CD4-positive, alpha-beta T cell treated with Interleukin-4 for 4 hours (primary cell): ENCODE data around the gene ZNF397.
"Not testable (repeated sequence)": the region's sequence is repeated elsewhere in the genome, so short reads cannot be mapped to it uniquely, and the experiment has no call there.

Experiments used
- DNase-seq: peaks from one replicate; pipeline ENCODE4 v3.0.0-alpha.2; 2020

The ZNF397 gene

DNA sequence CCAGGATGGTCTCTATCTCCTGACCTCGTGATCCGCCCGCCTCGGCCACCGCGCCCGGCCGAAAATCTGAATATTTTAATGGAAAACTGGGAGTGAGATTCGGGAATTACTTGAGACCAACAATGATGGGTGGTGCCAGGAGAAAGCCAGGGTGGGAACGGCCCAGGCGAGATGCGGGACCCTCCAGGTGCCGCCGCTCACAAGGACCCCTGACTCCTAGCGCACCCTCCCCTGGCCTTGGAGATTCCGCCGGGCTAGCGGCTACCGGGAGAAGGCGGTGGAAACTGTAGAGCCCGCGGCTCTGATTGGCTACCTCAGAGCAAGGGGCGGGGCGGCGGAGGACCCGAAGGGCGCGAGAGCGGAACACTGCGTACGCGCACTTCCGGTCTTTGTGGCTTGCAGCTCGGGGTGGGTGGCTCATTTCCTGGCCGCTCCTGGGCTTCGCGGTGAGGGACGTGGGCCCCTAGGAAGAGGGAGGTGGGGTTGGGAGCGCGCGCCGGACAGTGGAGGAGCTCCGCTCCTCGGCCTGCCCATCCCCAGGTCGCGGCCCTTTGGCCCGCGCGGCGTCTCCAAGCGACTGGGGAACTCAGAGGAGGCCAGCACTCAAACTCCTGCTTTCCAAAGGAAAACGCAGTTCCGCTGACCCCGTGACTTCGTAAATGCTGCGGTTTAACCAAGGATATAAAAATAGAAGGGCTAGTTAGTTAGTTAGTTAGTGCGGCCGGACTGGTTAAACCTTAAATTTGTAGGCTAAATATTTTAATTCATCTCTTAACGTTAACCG is at the start of gene ZNF397:
TSS of gene ZNF397 (plus strand) at position 371 of the 784 bp plus-strand sequence. CDS start 1,437 bp downstream, outside the sequence.
- DNase-seq = peak; percentile 95

DNA sequence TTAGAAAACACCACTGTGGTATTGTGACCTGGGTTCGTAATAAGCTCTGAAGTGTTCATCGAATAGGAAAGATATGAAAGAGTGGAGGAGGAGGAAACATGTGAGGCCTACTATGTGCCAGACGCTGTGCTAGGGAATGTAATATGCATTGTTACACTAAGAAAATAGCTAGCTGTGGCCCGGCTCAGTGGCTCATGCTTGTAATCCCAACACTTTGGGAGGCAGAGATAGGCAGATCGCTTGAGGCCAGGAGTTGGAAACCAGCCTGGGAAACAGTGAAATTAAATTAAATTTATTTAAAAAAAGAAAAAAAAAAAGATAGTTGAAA is 49.2 kb upstream of the ZNF397 start:
- no peak for DNase-seq

DNA sequence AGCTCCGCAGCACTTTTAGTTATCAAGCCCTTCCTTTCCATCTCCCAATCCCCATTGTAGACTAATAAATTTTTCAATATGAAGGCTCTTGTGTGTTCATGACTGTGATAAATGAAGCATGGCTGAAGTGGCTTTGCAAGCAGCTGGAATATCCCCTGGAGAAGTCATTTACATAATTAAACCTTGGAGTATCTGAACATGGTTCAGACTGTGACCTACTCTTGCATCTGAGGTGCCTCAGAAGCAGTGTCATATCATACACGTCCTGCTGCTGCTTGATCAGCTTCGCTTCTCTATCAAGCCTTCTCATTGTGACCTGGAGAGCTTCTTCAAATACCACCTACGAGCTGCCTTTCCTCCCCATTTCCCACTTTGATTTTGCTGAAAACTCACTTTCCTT is 48.4 kb upstream of the ZNF397 start:
- no peak for DNase-seq

DNA sequence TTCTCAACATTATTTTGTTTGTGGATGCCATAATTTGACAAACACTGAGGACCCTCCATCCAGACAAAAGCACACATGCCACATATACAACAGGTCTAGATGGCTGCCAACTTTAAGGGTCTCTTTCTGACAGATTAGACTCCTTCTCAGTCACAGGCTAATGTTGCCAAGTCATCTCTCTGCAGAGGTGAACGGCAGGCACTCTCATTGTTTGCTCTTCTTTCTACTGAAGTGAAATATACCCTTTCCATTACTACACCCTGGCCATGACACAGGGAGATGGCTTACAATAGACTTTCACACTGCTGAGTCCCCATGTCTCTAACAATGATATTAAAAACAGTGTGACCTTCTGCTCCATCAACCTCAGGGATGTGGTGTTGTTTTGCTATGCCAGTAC is 47.5 kb upstream of the ZNF397 start:
- no peak for DNase-seq

DNA sequence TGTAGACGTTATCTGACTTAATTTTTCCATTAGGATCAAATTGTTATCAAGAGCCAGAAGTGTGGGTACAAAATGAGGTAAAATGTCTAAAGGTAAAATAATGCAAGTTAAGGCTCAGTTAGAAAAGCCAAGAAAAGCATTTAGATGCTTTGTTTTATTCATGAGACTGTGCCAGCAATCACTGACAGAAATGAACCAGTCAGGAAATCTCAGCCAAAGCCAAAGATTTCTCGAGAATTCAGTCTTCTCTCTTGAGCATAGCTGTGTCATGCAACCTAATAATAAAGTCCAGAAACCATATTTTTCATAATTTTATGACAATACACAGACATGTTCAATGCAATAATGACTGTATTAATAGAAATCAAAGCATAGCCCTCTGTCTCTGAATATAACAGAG is 43.5 kb upstream of the ZNF397 start:
- no peak for DNase-seq

DNA sequence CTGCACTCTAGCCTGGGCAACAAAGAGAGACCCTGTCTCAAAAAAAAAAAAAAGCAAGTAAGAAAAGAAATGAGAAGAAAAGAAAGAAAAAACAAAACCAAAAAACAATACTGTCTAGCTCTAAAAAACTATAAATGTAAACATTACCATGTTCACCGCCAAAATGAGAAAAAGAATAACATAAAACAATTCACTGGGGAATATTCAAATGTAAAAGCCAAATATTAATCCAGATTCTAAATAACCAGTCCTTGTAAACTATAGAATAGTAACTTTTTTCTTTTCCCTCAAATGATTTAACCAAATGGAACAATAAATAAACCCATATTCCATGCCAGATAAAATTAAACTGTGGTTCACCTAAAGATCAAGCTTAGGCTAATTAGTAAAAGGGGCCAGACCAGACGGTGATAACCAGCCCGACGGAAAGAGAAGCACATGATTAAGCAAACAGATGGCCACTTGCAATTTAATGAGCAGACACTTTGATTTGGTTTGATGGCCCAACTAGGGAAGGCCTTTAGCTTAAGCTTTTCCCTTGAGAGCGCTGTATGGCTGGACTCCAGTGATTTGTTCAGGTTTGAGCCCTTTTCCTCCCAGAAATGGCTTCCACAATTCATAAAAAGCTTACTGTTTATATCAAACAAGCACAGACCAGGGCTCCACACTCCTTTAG is 39.4 kb upstream of the ZNF397 start:
- no peak for DNase-seq

DNA sequence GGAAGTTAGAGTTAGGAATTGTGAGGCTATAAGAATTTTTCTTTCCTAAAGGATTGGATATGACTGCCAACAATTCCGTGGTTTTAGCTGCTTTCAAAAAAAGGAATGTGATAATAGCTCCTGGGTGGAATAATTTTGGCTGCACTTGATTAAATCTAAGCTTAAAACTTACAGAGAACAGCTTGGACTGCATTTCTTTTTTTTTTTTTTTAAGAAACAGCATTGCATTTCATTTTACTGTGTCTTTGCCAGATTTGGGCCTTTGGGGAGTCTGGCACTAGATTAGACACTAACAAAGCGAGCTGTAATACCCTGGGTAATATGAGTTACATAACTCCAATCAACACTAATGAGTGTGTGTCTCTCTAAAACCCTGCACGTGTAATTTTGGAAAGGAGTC is 37.8 kb upstream of the ZNF397 start:
- DNase-seq = no peak

DNA sequence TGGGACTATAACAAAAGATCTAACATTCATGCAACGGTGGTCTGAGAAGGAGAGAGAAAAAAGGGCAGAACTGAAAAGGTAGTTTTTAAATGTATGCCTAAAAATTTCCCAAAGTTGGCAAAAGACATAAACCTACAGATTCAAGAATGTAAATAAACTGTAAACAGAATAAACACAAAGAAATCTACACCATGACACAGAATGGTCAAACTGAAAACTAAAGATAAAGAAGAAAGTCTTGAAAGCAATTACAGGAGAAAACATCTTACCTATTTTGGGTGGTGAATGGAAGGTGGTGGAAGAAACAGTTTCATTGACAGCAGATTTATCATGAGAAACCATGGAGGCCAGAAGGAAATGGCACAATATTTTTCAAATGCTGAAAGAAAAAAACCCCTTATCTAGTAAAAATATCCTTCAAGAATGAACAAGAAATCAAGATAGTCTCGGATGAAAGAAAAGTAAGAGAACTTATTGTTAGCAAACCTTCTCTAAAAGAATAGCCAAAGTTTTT is 35.6 kb upstream of the ZNF397 start:
- no peak for DNase-seq

DNA sequence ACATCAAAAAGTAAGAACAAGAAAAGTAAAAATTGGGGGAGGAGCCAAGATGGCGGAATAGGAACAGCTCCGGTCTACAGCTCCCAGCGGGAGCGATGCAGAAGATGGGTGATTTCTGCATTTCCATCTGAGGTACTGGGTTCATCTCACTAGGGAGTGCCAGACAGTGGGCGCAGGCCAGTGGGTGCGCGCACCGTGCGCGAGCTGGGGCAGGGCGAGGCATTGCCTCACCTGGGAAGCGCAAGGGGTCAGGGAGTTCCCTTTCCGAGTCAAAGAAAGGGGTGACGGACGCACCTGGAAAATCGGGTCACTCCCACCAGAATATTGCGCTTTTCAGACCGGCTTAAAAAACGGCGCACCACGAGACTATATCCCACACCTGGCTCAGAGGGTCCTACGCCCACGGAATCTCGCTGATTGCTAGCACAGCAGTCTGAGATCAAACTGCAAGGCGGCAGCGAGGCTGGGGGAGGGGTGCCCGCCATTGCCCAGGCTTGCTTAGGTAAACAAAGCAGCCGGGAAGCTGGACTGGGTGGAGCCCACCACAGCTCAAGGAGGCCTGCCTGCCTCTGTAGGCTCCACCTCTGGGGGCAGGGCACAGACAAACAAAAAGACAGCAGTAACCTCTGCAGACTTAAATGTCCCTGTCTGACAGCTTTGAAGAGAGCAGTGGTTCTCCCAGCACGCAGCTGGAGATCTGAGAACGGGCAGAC is 34.9 kb upstream of the ZNF397 start:
- not testable (repeated sequence) for DNase-seq

DNA sequence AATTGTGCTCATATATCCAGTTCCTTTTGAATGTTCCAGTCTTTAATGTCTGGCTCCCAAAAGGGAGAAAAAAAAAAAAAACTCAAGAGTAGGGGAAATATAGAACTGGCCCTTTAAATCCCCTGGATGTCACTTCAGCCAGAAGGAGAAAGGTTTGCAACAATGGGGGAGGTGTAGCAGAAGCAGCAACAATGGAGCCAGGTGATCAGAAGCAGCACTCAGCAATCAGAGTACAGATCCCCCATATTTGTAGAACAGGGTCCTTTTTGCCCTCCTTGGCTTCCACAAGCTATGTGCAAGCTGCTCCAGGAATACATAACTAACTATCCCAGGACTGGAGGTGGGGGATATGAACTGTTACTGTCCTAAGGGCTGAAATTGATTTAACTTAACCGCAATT is 25.8 kb upstream of the ZNF397 start:
- no peak for DNase-seq

DNA sequence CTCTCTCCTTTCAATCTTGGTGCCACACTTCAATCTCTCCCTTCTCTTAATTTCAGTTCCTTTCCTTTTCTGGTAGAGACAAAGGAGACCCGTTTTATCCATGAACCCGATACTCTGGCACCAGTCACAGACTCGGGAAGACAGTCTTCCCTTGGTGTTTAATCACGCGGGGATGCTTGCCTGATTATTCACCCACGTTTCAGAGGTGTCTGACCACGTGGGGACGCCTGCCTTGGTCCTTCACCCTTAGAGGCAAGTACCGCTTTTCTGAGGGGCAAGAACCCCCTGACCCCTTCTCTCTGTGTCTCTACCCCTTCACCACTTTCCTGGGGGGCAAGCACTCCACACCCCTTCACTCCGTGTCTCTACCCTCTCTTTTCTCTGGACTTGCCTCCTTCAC is 24.2 kb upstream of the ZNF397 start:
- not testable (repeated sequence) for DNase-seq

DNA sequence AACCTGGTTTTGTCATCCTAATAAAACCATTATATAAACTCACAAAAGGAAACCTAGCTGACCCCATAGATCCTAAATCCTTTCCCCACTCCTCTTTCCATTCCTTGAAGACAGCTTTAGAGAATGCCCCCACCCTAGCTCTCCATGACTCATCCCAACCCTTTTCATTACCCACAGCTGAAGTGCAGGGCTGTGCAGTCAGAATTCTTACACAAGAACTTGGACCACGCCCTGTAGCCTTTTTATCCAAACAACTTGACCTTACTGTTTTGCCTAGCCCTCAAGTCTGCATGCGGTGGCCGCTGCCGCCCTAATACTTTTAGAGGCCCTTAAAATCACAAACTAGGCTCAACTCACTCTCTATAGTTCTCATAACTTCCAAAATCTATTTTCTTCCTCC is 21.5 kb upstream of the ZNF397 start:
- not testable (repeated sequence) for DNase-seq

DNA sequence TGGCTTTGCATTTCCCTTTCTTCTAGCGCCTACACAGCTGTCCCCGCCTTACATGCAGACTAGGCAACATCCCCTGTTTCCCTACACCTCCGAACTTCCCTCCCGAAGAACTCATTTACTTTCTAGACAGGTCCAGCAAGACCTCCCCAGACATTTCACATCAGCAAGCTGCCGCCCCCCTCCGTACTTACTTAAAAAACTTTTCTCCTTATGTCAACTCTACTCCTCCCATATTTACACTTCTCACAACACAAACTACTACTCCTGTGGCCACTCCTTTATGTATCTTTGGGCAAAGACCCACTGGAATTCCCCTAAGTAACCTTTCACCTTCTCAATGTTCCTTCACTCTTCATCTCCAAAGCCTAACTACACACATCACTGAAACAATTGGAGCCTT is 20.4 kb upstream of the ZNF397 start:
- no peak for DNase-seq

DNA sequence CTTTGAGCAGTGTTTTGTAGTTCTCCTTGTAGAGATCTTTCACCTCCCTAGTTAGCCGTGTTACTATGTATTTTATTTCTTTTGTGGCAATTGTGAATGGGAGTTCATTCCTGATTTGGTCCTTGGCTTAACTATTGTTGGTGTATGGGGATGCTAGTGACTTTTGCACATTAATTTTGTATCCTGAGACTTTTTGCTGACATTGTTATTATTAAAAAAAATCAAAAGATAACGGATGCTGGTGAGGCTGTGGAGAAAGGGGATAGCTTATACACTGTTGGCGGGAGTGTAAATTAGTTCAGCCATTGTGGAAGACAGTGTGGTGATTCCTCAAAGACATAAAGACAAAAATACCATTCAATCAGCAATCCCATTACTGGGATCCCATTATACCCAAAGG is 17.0 kb upstream of the ZNF397 start:
- DNase-seq = no peak

DNA sequence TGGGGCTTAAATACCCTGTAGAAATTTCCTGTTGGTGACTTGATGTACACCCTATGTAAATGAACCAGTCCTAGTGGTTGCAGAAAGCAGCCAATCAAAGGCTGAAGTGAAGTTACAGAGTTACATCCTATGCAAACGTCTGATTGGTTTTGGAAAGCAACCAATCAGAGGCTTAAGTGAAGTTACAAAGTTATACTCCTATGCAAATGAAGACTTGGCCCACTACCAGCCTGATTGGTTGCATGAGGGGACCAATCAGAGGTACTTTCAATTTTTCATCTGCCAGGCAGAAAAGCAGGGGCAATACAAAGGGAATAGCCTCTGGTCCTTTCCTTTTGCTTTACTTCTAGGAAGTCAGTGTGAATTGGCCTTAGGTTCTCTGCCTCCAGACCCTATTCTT is 13.6 kb upstream of the ZNF397 start:
- no peak for DNase-seq

DNA sequence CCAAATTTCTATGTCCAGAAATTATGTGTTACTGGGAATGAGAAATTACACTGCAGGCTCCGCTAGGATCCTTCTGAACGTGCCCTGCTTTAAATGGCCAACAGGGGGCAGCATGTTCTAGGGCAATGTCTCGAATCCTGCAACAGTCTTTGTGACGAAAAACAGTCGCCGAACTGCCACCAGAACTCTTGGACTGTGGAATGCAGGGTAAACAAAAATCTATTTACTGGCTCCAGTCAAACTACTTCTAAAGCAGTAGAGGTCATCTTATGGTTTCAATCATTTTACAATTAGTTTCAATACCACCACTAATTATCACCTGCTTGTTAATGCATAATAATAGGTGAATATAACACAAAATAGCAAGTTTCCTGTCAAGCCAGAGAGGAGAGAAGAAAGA is 9.8 kb upstream of the ZNF397 start:
- DNase-seq = peak; percentile 82

DNA sequence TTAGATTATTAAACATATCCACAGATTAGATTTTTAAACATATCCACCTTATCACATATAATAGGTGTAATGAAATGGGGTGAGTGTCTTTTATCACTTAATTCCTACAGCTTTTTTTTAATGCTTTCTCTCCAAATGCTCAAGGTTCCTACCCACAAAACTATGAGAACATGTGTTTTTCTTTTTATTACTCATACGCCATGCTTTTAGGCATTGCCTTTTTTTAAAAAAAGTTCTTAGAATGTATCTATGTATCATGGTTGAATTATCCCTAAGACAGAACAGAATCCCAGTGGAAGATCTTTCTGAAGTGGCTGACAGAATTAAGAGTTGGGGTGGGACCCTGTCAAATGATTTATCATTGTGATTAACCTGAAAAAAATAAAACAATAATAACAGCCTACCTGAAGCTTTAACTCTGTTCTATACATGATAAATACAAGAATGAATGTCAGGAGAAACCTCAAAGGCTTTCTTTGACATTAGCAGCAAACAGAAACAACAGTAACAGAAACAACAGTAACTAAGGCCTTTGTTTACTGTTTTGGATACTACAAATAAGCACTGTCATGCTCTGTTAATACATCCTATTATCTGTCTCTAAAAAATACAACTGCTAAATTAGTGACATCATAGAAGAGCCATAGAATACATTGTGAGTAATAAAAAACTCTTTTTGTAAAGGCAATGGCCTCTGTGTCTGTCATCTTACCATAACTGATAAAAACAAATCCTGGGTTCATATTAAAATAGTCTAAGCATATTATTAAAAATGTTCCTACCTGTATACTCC is 4.1 kb upstream of the ZNF397 start:
- no peak for DNase-seq

DNA sequence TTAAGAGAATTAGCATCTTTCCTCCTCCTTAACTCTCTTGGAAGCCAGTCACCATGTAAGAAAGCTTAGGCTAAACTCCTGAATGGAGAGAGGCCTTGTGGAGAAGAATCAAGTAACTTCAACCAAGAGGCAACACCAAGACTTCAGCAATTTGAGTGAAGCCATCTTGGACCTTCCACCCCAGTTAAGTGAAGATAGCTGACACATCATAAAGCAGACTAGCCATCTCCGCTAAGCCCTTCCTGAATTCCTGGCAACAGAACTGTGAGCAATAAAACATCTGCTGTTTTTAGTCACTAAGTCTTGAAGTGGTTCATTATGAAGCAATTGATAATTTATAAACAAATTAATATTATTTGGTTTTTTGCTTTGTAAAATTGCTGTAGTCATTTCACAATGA is 1.5 kb upstream of the ZNF397 start:
- no peak for DNase-seq

DNA sequence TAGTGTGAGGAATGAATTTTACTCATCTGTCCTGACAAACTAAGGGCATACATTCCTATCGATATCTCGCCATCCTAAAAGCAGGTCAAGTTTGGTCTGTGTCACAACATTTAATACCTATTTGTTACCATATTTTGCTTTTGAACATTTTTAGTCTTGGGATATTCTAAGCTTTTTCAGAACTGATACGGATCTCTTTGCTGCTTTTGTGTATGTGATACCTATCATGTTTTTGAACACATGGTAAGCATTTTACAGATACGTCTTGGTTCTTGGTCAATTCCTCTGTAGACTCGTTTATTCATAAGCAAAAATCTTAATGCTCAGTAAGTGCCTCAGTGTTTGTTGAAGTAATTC is 592 bp downstream of the ZNF397 start:
- DNase-seq = no peak

DNA sequence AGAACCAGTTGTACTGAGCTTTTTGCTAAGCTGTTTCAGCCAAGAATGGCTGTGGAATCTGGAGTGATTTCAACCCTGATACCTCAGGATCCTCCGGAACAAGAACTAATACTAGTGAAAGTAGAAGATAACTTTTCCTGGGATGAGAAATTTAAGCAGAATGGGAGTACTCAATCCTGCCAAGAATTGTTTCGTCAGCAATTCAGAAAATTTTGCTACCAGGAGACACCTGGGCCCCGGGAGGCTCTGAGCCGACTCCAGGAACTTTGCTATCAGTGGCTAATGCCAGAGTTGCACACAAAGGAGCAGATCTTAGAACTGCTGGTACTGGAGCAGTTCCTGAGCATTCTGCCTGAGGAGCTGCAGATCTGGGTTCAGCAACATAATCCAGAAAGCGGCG is 1.6 kb downstream of the ZNF397 start:
- no peak for DNase-seq

DNA sequence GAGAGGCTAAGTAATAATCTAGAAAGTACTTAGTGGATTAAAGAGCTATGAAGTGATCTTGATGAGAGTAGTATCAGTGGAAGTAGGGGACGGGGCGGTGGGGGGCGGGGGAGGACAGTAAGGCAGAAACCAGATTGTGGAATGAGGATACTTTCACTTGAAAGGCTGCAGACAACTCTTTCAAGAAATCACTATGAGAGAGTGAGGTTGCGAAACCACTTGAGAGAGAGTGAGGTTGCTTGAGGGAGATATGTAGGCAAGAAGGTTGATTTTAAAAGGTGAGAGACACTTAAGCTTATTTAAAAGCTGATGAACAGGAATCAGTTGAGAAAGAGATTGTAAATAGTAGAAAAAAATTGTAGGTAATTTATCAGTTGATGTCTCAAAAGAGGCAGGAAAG is 3.8 kb downstream of the ZNF397 start:
- no peak for DNase-seq

DNA sequence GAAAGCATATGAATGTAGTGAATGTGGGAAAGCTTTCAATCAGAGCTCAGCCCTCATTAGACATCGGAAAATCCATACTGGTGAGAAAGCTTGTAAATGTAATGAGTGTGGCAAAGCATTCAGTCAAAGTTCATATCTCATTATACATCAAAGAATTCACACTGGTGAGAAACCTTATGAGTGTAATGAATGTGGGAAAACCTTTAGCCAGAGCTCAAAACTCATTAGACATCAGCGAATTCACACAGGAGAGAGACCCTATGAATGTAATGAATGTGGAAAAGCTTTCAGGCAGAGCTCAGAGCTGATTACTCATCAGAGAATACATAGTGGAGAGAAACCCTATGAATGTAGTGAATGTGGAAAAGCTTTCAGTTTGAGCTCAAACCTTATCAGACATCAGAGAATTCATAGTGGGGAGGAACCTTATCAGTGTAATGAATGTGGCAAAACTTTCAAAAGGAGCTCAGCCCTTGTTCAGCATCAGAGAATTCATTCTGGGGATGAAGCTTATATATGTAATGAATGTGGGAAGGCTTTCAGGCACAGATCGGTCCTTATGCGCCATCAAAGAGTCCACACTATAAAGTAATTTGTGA is 5.0 kb downstream of the ZNF397 start:
- no peak for DNase-seq

DNA sequence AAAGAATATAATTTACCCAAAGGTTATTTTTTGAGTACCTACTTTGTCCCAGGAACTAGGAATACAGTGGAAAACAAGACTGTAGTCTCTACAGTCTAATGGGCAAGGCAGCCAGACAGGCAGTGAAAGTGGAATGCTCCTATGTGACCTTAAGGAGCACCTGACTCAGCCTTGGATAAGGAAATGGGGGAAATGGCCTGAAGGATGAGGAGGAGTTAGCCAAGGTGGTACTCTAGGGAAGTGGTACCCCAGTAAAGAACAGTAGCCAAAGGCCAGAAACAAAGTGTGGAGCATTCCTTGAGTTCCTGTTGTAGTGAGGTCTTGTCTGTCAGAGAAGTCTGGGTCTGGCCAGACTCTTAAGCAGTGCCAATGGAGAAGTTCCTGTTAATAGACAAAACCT is 6.0 kb downstream of the ZNF397 start:
- no peak for DNase-seq
